K562 (cell line): ENCODE results near the gene WBP1. TPM values are rescaled to one million over a fixed set of nuclear protein-coding genes. Genes with fewer than 3 reads are reported as not detected.

ENCODE experiments used
- FUS ChIP-seq: fragments of 200-400 bp; formaldehyde crosslinking; optimal IDR thresholded peaks from 2 replicates; pipeline ENCODE3; 2017; ENCODE audit warnings: low read depth, low read length
- PHB2 ChIP-seq: fragments of 450-650 bp; IDR thresholded peaks from 2 replicates; pipeline ENCODE4 v1.6.1; 2017; ENCODE audit warnings: low read depth
- RBFOX2 ChIP-seq: fragments of 200-400 bp; formaldehyde crosslinking; IDR thresholded peaks from 2 replicates; pipeline ENCODE4 v1.6.1; 2017; ENCODE audit warnings: low read depth, mild to moderate bottlenecking, low read length, moderate library complexity
- RBM15 ChIP-seq: fragments of 200-400 bp; formaldehyde crosslinking; IDR thresholded peaks from 2 replicates; pipeline ENCODE4 v1.6.1; 2018; ENCODE audit warnings: mild to moderate bottlenecking, low read length, moderate library complexity; ENCODE audit not compliant: insufficient read depth
- YY1 ChIP-seq, 3 experiments: IDR thresholded peaks; 2 replicates each; pipeline ENCODE4 v1.6.1; 2011; ENCODE audit warnings: low read length in 2 of 3, mild to moderate bottlenecking in 2 of 3, moderate library complexity in 2 of 3, borderline replicate concordance in 1 of 3, control low read depth in 1 of 3, low read depth in 1 of 3; ENCODE audit not compliant: insufficient read depth in 3 of 3, insufficient replicate concordance in 2 of 3, control insufficient read depth in 1 of 3, insufficient read length in 1 of 3; ENCODE audit errors: extremely low read depth in 1 of 3
- ZNF41 ChIP-seq: fragments of 250-450 bp; sonication (Bioruptor Pico); conservative IDR thresholded peaks from 2 replicates; pipeline ENCODE4 v1.4.0; 2020; ENCODE audit warnings: mild to moderate bottlenecking
- ZNF431 ChIP-seq: sonication (generic); formaldehyde crosslinking; IDR thresholded peaks from 2 replicates; pipeline ENCODE4 v1.8.0; 2022; ENCODE audit warnings: mild to moderate bottlenecking, missing genetic modification reagents
- ZNF445 ChIP-seq: fragments of 250-450 bp; sonication (Bioruptor Pico); IDR thresholded peaks from 2 replicates; pipeline ENCODE4 v1.4.0; 2020; ENCODE audit warnings: low read depth, mild to moderate bottlenecking, moderate library complexity
- polyA plus RNA-seq, 8 experiments: library from polyadenylated mRNA; depleted of rRNA in 4 of 8; stranded (reverse) in 5 of 8; unstranded in 3 of 8; fragments of >200 nt; fragmentation: Nextera tagmentation in 2 of 8; fragmentation: Illumina TruSeq in 1 of 8; extraction: Ambion mirVana in 2 of 8; extraction: Trizol in 1 of 8; gene quantifications; 2 replicates each; pipeline versions ENCODE4 v1.2.1 to v1.2.3, GENCODE V29; 2011 to 2014; ENCODE audit warnings: inconsistent platforms in 1 of 8, missing spikeins in 1 of 8
- total RNA-seq, 7 experiments: library from RNA; depleted of rRNA in 6 of 7; stranded (reverse); fragments of >200 nt in 6 of 7; fragmentation: Illumina TruSeq in 2 of 7; extraction: Trizol in 2 of 7; gene quantifications; 2 replicates each; pipeline versions ENCODE4 v1.2.1 to v1.2.3, GENCODE V29; 2011 to 2021; ENCODE audit warnings: low replicate concordance in 1 of 7
- TF ChIP-seq, protein P1 (sequence below), 2 experiments: fragments of 450-650 bp; IDR thresholded peaks; 2 replicates each; pipeline ENCODE4 v1.6.1; 2016; ENCODE audit warnings: mild to moderate bottlenecking in 2 of 2, borderline replicate concordance in 1 of 2, low read depth in 1 of 2, moderate library complexity in 1 of 2
- TF ChIP-seq, protein P2 (sequence below): fragments of 450-650 bp; IDR thresholded peaks from 2 replicates; pipeline ENCODE4 v1.6.1; 2016; ENCODE audit warnings: mild to moderate bottlenecking

Gene WBP1
- total and polyA plus RNA-seq, 9 of the 15 experiments (the other 6 are each of a cell fraction or from before 2014, with no cell fraction given): 1.9 to 27.7 (median 14.2) TPM

GRCh38 chr2:74474899-74475298, 16.7 kb downstream of the WBP1 start (continued):
- TF ChIP-seq, protein P1, sequence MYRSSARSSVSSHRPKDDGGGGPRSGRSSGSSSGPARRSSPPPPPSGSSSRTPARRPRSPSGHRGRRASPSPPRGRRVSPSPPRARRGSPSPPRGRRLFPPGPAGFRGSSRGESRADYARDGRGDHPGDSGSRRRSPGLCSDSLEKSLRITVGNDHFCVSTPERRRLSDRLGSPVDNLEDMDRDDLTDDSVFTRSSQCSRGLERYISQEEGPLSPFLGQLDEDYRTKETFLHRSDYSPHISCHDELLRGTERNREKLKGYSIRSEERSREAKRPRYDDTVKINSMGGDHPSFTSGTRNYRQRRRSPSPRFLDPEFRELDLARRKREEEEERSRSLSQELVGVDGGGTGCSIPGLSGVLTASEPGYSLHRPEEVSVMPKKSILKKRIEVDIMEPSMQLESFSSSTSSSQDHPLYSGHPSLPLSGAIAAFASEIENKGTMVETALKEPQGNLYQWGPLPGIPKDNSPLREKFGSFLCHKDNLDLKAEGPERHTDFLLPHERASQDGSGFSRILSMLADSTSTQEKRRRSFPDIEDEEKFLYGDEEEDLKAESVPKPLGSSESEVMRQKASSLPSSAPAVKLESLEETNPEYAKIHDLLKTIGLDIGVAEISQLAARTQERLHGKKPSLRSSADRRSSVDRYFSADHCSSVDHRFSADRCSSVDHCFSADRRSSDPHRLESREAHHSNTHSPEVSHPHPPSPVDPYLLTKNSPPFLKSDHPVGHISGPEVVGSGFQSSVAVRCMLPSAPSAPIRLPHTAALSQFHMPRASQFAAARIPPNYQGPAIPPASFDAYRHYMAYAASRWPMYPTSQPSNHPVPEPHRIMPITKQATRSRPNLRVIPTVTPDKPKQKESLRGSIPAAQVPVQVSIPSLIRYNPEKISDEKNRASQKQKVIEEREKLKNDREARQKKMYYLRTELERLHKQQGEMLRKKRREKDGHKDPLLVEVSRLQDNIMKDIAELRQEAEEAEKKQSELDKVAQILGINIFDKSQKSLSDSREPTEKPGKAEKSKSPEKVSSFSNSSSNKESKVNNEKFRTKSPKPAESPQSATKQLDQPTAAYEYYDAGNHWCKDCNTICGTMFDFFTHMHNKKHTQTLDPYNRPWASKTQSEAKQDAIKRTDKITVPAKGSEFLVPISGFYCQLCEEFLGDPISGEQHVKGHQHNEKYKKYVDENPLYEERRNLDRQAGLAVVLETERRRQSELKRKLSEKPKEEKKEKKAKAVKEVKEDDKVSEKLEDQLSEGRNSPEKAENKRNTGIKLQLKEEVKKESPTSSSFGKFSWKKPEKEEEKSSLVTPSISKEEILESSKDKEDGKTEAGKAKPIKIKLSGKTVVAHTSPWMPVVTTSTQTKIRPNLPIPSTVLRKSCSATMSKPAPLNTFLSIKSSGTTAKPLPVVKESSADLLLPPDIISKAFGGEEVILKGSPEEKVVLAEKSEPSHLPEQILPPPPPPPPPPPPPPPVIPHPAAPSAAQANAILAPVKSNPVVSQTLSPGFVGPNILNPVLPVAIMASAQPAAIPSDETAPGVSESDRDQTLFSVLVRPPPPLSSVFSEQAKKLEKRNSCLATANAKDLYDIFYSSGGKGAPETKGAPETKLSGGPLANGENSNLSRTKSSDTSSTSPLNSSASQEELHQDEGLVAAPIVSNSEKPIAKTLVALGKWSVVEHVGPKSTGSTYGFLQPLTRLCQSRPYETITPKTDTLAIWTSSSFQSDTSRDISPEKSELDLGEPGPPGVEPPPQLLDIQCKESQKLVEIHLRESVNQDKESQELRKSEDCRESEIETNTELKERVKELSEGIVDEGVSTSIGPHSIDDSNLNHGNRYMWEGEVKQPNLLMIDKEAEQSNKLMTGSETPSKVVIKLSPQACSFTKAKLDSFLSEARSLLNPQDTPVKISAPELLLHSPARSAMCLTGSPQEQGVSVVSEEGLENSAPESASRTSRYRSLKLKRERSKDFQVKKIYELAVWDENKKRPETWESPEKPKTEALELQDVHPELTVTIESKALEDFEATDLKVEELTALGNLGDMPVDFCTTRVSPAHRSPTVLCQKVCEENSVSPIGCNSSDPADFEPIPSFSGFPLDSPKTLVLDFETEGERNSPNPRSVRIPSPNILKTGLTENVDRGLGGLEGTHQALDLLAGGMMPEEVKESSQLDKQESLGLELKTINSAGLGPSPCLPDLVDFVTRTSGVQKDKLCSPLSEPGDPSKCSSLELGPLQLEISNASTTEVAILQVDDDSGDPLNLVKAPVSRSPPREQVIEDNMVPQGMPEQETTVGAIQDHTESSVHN (IDR thresholded peaks at IDR 0.05; ENCODE audit: borderline replicate concordance in 1 of 2, low read depth in 1 of 2): no peak
- no peak for TF ChIP-seq FUS
- TF ChIP-seq ZNF41: no peak
- TF ChIP-seq, protein P2, sequence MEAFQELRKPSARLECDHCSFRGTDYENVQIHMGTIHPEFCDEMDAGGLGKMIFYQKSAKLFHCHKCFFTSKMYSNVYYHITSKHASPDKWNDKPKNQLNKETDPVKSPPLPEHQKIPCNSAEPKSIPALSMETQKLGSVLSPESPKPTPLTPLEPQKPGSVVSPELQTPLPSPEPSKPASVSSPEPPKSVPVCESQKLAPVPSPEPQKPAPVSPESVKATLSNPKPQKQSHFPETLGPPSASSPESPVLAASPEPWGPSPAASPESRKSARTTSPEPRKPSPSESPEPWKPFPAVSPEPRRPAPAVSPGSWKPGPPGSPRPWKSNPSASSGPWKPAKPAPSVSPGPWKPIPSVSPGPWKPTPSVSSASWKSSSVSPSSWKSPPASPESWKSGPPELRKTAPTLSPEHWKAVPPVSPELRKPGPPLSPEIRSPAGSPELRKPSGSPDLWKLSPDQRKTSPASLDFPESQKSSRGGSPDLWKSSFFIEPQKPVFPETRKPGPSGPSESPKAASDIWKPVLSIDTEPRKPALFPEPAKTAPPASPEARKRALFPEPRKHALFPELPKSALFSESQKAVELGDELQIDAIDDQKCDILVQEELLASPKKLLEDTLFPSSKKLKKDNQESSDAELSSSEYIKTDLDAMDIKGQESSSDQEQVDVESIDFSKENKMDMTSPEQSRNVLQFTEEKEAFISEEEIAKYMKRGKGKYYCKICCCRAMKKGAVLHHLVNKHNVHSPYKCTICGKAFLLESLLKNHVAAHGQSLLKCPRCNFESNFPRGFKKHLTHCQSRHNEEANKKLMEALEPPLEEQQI: no peak
- no peak for TF ChIP-seq ZNF431 (CRISPR knock-in tag)
- TF ChIP-seq RBM15: no peak
- no peak for TF ChIP-seq YY1 (IDR thresholded peaks at IDR 0.05; ENCODE audit: borderline replicate concordance in 1 of 3, control insufficient read depth in 1 of 3, extremely low read depth in 1 of 3, insufficient read depth in 3 of 3, insufficient read length in 1 of 3, insufficient replicate concordance in 2 of 3, low read depth in 1 of 3, low read length in 2 of 3)
- TF ChIP-seq ZNF445 (CRISPR knock-in tag): no peak
- TF ChIP-seq PHB2: no peak
- no peak for TF ChIP-seq RBFOX2
